ENCODE results near the gene SLC6A19.

DNA sequence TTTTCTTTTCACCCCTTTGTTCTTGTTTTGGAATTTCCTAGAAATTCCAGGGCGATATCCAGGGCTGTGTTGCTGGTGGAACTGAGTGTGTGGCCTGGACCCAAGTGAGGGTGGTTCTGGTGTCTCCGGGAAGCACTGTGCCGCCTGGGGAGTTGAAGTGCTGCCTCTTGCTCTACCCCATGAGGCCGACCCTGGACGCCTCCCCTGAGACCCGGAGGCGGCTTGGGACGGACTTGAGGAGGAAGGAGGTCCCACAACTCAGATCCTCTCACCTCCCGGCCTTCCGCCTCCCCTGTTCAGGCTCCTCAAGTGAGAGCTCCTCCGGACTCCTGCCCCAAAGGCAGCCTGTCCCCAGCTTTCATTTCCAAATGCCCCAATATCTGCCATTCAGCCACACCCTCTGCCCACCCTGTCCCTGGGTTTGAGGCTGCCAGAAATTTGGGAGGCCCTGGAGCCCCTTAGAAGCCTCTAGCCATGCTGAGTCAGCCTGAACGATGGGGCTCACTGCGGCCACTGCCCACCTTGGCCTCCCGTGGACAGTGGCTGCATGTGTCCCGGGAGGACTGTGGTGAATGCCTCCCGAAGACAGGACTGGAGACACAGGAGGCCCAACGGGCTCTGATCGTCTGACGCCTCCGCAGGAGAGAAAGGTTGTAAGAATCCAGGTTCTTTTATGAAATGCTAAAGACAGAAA, 42.6 kb upstream of the SLC6A19 start:
- TF ChIP-seq, protein P1, sequence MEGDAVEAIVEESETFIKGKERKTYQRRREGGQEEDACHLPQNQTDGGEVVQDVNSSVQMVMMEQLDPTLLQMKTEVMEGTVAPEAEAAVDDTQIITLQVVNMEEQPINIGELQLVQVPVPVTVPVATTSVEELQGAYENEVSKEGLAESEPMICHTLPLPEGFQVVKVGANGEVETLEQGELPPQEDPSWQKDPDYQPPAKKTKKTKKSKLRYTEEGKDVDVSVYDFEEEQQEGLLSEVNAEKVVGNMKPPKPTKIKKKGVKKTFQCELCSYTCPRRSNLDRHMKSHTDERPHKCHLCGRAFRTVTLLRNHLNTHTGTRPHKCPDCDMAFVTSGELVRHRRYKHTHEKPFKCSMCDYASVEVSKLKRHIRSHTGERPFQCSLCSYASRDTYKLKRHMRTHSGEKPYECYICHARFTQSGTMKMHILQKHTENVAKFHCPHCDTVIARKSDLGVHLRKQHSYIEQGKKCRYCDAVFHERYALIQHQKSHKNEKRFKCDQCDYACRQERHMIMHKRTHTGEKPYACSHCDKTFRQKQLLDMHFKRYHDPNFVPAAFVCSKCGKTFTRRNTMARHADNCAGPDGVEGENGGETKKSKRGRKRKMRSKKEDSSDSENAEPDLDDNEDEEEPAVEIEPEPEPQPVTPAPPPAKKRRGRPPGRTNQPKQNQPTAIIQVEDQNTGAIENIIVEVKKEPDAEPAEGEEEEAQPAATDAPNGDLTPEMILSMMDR (IDR thresholded peaks at IDR 0.05) = no peak
- TF ChIP-seq EZH2phosphoT487 (IDR thresholded peaks at IDR 0.05) = no peak

All from neural progenitor cell (in vitro differentiated cells).